Thoracic aorta (tissue), 2 donors: Measurements from ENCODE around the gene ATP5MC2. TPM values are rescaled to one million over a fixed set of nuclear protein-coding genes. Genes with fewer than 3 reads are reported as not detected.
A peak's percentile ranks its signal among the peaks of the same experiment; 100 is the strongest.

Experiments
- ATAC-seq: fragments of 150-250 bp; one replicate; pipeline ENCODE4 v1.8.0; 2017; ENCODE audit warnings: low read depth; ENCODE audit not compliant: insufficient number of reproducible peaks, low FRiP score
- DNase-seq: peaks from one replicate; pipeline ENCODE4 v3.0.0-alpha.2; 2020; ENCODE audit warnings: low spot score
- H3K27ac ChIP-seq, 2 donors: fragments of 200-600 bp; sonication (generic); 1 replicate in 1 of 2; 2 replicates in 1 of 2; pipeline ENCODE4 v1.5.1; 2016; ENCODE audit warnings: mild to moderate bottlenecking in 2 of 2, moderate library complexity in 2 of 2
- H3K27me3 ChIP-seq: fragments of 200-600 bp; sonication (generic); replicated peaks from 2 replicates; pipeline ENCODE4 v1.6.0; 2016; ENCODE audit warnings: mild to moderate bottlenecking; ENCODE audit not compliant: insufficient read depth
- H3K36me3 ChIP-seq: fragments of 200-600 bp; sonication (generic); one replicate; pipeline ENCODE4 v1.5.1; 2016
- H3K4me1 ChIP-seq, 2 donors: fragments of 200-600 bp; sonication (generic); 1 replicate in 1 of 2; 2 replicates in 1 of 2; pipeline versions ENCODE4 v1.5.1 to v1.6.0; 2016; ENCODE audit warnings: low read depth in 2 of 2, mild to moderate bottlenecking in 1 of 2; ENCODE audit not compliant: control insufficient read depth in 1 of 2
- H3K4me3 ChIP-seq: fragments of 200-600 bp; sonication (generic); 2 replicates; pipeline ENCODE4 v1.5.1; 2016; ENCODE audit warnings: mild to moderate bottlenecking
- H3K9me3 ChIP-seq: fragments of 200-600 bp; sonication (generic); 2 replicates; pipeline ENCODE4 v1.5.1; 2016
- CTCF ChIP-seq: fragments of 200-600 bp; sonication (generic); IDR thresholded peaks from one replicate; pipeline ENCODE4 v1.5.1; 2019; ENCODE audit warnings: antibody characterized with exemption
- total RNA-seq, 2 donors: library from RNA; depleted of rRNA; stranded (reverse); fragments of >200 nt; gene quantifications; one replicate each; pipeline versions ENCODE4 v1.1.0 to v1.2.3, GENCODE V29; 2016

Gene ATP5MC2
- total RNA-seq, 2 donors from 2014 or later: 168 to 175 TPM

- Histone ChIP-seq H3K4me3 (no peak overlapping the region), H3K27ac (no peak overlapping the region), H3K9me3 (no peaks in the 10 kb centered on the region), H3K27me3 (no peaks in the 10 kb centered on the region), H3K36me3 (peaks cover 22% of the 10 kb centered on the region), H3K4me1 (no peaks in the 10 kb centered on the region)
- TF ChIP-seq CTCF: no peak
- DNase-seq (no peak), ATAC-seq (no peak)
These were observed 33.8 kb upstream of the ATP5MC2 start for GRCh38 chr12:53709671-53710070.

- Histone ChIP-seq H3K27me3 (no peaks in the 10 kb centered on the region), H3K4me1 (no peaks in the 10 kb centered on the region), H3K27ac (no peak overlapping the region), H3K36me3 (no peaks in the 10 kb centered on the region), H3K9me3 (no peaks in the 10 kb centered on the region), H3K4me3 (no peak overlapping the region)
- ATAC-seq: no peak
- no peak for DNase-seq
- TF ChIP-seq CTCF: no peak
These were observed 30.2 kb upstream of the ATP5MC2 start for GRCh38 chr12:53706080-53706479.

GRCh38 chr12:53703756-53704155 is 27.9 kb upstream of the ATP5MC2 start:
- no peaks in the 10 kb centered on the region for H3K4me1 ChIP-seq
- no peaks in the 10 kb centered on the region for H3K27me3 ChIP-seq
- no peaks in the 10 kb centered on the region for H3K36me3 ChIP-seq
- H3K9me3 ChIP-seq: no peaks in the 10 kb centered on the region
- no peak overlapping the region for H3K4me3 ChIP-seq
- no peak for TF ChIP-seq CTCF
- DNase-seq (no peak), ATAC-seq (no peak)
- no peak overlapping the region for H3K27ac ChIP-seq

- Histone ChIP-seq H3K4me1 (no peaks in the 10 kb centered on the region), H3K27ac (no peak overlapping the region), H3K27me3 (peaks cover 10% of the 10 kb centered on the region), H3K9me3 (no peaks in the 10 kb centered on the region), H3K4me3 (no peak overlapping the region), H3K36me3 (no peaks in the 10 kb centered on the region)
- peak; percentile 86 for TF ChIP-seq CTCF
- peak; percentile 47 for ATAC-seq
- DNase-seq: peak; percentile 42
These were observed 25.8 kb upstream of the ATP5MC2 start for GRCh38 chr12:53701518-53702264.

DNA sequence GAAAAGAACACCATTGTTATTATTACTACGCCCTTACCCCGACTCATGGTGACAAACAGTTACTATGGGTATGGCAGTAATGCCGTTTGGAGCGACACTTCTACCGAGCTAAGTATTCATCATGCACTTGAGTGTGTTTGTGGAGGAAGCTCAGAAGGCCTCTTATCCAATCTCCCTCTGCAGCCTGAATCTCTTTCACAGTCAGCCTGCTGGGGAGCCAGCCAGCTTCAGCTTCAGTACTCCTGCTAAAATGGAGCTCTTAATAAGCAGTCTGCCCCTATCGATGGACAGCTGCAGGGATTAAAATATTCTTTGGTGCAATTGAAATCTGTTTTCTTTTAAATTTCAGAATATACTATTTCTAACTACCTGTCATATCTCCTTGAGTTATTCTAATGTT is 24.7 kb upstream of the ATP5MC2 start:
- no peak for DNase-seq
- Histone ChIP-seq H3K4me3 (no peak overlapping the region), H3K4me1 (peaks cover 0 to 11% of the 10 kb centered on the region in 2 donors), H3K9me3 (no peaks in the 10 kb centered on the region), H3K27ac (no peak overlapping the region), H3K27me3 (peaks cover 10% of the 10 kb centered on the region), H3K36me3 (no peaks in the 10 kb centered on the region)
- no peak for ATAC-seq
- no peak for TF ChIP-seq CTCF
